ENCODE data around the gene ARL5C.

The ARL5C gene

GRCh38 chr17:39165841-39166349 lies at the start of gene ARL5C:
Gene ARL5C, minus strand, starts transcription at chr17:39166161. Its CDS starts 401 bp downstream, at chr17:39165760.
- in situ Hi-C loops (cut with MboI; ENCODE audit: low sequenced_read_pairs), result no loop called here

GRCh38 chr17:39213852-39214251 lies 47.9 kb upstream of the ARL5C start:
- in situ Hi-C loops (cut with MboI; ENCODE audit: low sequenced_read_pairs), result no loop called here

GRCh38 chr17:39212841-39213480 lies 47.0 kb upstream of the ARL5C start:
- in situ Hi-C loops (cut with MboI; ENCODE audit: low sequenced_read_pairs), result no loop called here

DNA sequence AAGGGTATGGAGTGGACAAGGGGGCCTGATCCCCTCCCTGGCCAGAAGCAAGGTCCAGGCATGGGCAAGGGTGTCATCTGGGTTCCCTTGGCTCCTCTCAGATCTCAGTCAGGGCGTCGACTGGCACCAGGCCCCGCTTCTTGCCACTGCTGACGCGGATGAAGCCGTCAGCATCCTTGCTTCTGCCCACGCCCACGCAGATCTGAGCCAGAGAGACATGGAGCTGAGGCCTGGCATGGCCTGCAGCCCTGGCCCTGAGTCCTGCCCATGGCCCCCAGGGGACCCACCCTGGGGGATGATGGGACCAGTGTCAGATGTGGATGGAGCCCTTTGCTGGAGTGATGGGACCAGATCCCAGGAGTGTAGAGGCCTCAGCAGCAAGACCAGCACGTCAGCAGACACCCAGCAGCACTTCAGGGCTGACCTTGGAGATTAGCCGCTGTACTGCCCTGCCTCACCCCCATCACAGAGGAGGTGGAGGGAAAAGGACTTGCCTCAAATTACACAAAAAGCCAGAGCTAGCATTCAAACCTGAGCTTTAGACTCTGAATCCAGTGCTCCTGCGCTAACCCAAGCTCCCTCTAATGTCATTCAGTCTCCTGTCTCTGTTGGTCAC lies 46.3 kb upstream of the ARL5C start:
- in situ Hi-C loops (cut with MboI; ENCODE audit: low sequenced_read_pairs), result no loop called here

- in situ Hi-C loops (cut with MboI; ENCODE audit: low sequenced_read_pairs), result no loop called here
These were observed 44.1 kb upstream of the ARL5C start for GRCh38 chr17:39210093-39210434.

- in situ Hi-C loops (cut with MboI; ENCODE audit: low sequenced_read_pairs), result no loop called here
These were observed 43.5 kb upstream of the ARL5C start for GRCh38 chr17:39209317-39210092.

DNA sequence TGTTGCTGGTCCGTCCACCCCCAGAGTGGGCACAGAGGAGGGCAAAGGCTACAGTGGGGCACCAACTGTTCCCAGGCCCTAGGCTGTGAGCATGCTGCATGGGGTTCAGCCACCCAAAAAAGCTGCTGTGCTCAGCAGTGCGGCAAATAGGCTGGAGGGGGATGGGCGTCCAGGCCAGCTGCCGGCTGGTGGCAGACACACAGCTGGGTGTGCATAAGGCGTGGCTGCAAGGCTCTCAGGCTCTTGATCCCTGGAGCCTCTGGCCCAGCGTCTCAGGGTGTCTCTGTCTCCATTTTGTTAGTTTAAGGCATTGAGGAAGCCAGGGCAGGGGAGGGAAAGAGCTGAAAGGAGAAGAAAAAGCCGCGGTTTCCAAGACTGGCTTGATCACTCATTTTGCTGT lies 42.9 kb upstream of the ARL5C start:
- in situ Hi-C loops (cut with MboI; ENCODE audit: low sequenced_read_pairs), result no loop called here

DNA sequence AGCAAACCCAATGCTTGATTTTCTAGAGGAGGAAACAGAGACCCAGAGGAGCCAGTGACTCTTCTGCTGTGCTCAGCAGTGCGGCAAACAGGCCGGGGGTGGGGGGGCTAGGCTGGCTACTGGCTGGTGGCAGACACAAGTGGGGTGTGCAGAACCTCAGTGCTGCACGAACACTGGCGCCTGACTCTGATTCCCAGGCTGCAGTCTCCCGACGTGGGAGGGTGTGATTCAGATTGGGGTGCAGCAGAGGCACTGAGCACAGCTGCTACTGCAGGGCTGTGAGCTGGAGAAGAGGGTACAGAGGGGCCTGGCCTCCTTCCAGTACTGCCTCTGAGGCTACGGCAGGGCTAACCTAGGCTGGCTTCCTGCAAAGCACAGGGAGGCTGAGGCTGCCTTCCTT lies 42.2 kb upstream of the ARL5C start:
- in situ Hi-C loops (cut with MboI; ENCODE audit: low sequenced_read_pairs), result no loop called here

DNA sequence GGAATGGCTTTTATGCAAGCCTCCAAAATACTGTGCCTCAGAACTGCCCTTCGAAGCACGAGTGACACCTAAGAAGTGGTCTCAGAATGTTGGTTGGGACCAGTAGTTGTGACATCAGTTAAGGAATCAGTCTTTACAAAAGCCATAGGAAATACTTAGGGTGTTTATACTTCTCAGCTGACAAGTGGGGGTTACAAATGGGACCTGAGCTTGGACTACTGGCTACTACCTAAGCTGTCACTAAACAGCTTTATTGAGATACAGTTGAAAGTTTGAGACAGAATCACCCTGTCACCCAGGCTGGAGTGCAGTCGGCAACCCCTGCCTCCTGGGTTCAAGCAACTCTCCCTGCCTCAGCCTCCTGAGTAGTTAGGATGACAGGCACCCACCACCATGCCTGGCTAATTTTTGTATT lies 39.2 kb upstream of the ARL5C start:
- in situ Hi-C loops (cut with MboI; ENCODE audit: low sequenced_read_pairs), result no loop called here

DNA sequence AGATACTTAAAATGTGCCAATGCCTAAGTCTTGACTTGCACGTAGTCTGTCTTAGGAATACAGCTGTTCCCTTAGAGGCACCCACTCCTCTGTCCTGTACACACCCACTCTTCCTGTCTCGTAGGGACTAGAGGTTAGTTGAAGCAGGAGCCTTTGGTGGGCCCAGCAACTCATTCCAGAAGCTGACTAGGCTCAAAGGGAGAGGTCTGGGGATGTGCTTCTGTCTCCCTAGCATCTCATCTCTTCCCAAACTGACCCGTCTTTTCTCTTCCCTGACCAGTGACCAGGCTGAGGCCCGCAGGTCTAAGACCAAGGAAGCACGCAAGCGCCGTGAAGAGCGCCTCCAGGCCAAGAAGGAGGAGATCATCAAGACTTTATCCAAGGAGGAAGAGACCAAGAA lies 38.3 kb upstream of the ARL5C start:
- in situ Hi-C loops (cut with MboI; ENCODE audit: low sequenced_read_pairs), result no loop called here

DNA sequence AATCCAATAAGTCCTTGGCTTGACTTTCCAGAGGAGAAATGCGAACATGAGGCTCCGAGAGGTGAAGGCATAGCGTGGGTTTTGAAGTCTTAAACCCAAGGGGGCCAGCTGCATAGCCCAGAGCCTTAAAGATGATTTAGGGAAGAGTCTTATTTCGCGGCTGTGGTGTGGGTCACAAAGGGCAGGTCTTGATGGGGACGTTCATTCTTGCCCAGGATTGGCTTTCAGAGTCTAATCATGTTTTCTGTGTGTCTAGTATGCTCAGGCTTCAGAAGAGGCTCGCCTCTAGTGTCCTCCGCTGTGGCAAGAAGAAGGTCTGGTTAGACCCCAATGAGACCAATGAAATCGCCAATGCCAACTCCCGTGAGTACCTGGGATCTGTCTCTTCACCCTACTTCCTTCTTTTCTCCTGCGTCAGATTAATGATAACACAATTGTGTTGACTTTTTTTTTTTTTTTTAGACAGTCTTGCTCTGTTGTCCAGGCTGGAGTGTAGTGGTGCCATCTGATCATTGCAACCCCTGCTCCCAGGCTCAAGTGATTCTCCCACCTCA lies 35.1 kb upstream of the ARL5C start:
- in situ Hi-C loops (cut with MboI; ENCODE audit: low sequenced_read_pairs), result no loop called here

GRCh38 chr17:39200070-39200879 lies 34.3 kb upstream of the ARL5C start, which contains the start of gene RPL19:
Gene RPL19, plus strand, starts transcription at chr17:39200283. Its CDS starts 62 bp downstream, at chr17:39200345.
- in situ Hi-C loops (cut with MboI; ENCODE audit: low sequenced_read_pairs), result no loop called here

GRCh38 chr17:39199820-39200069 lies 33.8 kb upstream of the ARL5C start:
- in situ Hi-C loops (cut with MboI; ENCODE audit: low sequenced_read_pairs), result no loop called here

GRCh38 chr17:39198186-39198566 lies 32.2 kb upstream of the ARL5C start:
- in situ Hi-C loops (cut with MboI; ENCODE audit: low sequenced_read_pairs), result no loop called here

DNA sequence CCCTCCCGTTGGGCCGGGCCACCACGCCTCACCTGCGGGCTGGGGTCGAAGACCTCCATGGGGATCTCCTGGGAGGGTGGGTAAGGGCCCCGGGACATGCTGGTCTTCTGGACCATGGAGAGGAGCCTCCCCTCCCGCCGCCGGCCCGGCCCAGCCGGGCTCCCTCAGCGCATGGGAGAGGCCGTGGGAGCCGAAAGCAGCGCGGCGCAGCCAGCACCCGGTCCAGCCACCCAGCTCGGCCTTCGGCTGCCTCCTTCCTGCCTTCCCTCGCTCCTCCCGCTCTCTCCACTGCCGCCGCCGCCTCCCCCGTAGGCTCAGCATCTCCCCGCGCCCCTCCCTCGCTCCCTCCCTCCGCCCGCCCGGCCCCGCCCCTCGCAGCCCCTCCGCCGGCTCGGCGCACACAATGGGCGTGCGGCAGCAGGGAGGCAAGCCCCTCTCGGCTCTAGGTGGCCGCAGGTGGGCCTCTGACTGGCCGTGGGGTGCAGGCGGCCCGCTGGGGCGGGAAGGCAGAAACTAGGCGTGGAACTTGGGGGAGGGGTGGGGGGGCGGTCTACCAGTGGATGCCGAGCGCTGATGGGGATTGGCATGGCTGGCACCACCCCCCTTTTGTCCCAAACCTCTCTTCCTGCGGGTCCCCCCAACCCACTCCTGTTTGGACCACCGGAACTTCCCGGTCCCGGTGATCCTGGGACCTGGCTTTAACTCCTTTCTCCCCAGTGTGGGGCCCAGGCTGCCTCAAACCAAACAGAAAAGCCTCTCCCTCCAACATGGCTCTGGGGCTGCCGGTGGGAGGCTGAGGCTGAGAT lies 31.6 kb upstream of the ARL5C start, which contains the start of gene CACNB1:
Gene CACNB1, minus strand, starts transcription at position 290 of the 806 bp plus-strand sequence. Its CDS starts 174 bp downstream, at position 116.
- in situ Hi-C loops (cut with MboI; ENCODE audit: low sequenced_read_pairs), result no loop called here

- in situ Hi-C loops (cut with MboI; ENCODE audit: low sequenced_read_pairs), result no loop called here
These were observed 30.9 kb upstream of the ARL5C start for GRCh38 chr17:39196808-39197291.

GRCh38 chr17:39196241-39196807 lies 30.4 kb upstream of the ARL5C start:
- in situ Hi-C loops (cut with MboI; ENCODE audit: low sequenced_read_pairs), result no loop called here

- in situ Hi-C loops (cut with MboI; ENCODE audit: low sequenced_read_pairs), result no loop called here
These were observed 29.7 kb upstream of the ARL5C start for GRCh38 chr17:39195568-39196160.

DNA sequence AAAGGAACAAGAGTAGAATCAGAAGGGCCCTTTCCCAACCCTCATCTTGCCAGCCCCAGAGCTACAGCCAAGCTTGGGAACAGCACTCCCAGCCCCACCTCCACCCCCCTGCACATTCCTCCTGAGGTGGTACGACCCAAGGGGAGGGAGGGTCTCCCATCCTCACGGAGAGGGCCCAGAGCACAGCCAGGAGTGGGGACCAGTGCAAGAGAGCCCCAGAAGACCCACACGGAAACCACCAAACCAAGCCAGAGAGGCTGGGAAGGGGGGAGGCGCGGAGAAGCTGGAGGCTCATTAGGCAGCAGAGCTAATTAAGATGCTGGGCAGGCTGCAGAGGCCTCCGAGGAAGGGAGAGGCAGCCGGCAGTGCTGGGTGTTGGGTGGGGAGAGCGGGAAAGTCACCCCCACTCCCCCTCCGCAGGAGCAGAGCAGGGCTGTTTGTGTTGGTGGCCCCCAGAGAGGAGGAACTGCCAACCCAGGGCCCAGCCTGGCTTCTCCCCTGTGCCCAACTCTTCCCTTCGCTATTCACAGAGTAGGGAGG lies 29.1 kb upstream of the ARL5C start:
- in situ Hi-C loops (cut with MboI; ENCODE audit: low sequenced_read_pairs), result no loop called here
